Lung (tissue), 12 donors: ENCODE results near the gene RNU1-3. TPM values are rescaled to one million over a fixed set of nuclear protein-coding genes. Genes with fewer than 3 reads are reported as not detected.
"Not testable (repeated sequence)": the region's sequence is repeated elsewhere in the genome, so short reads cannot be mapped to it uniquely, and the experiment has no call there.

Experiments
- ATAC-seq: fragments of 200-7000 bp; cut with Tn5 transposase; one replicate; pipeline ENCODE4 v1.9.1; 2020; ENCODE audit warnings: moderate number of reproducible peaks; ENCODE audit not compliant: insufficient read depth, low FRiP score
- DNase-seq, 3 donors: peaks; one replicate each; pipeline ENCODE4 v3.0.0-alpha.2; 2013 to 2017
- H3K27ac ChIP-seq, 2 donors: one replicate each; pipeline ENCODE4 v1.5.1; 2013; ENCODE audit warnings: mild to moderate bottlenecking in 2 of 2, moderate library complexity in 2 of 2, control low read depth in 1 of 2, inconsistent platforms in 1 of 2, low read depth in 1 of 2, low read length in 1 of 2
- H3K27me3 ChIP-seq, 3 donors: one replicate each; pipeline ENCODE4 v1.5.1; 2013; ENCODE audit warnings: low read length in 2 of 3; ENCODE audit not compliant: control insufficient read depth in 3 of 3, insufficient read depth in 3 of 3
- H3K36me3 ChIP-seq, 4 donors: one replicate each; pipeline ENCODE4 v1.5.1; 2013; ENCODE audit warnings: low read length in 4 of 4, mild to moderate bottlenecking in 1 of 4, moderate library complexity in 1 of 4; ENCODE audit not compliant: control insufficient read depth in 4 of 4, insufficient read depth in 4 of 4
- H3K4me1 ChIP-seq, 5 donors: one replicate each; pipeline ENCODE4 v1.5.1; 2013; ENCODE audit warnings: low read length in 5 of 5, mild to moderate bottlenecking in 2 of 5, moderate library complexity in 1 of 5; ENCODE audit not compliant: control insufficient read depth in 5 of 5, insufficient read depth in 5 of 5
- H3K4me3 ChIP-seq: one replicate; pipeline ENCODE4 v1.5.1; 2013; ENCODE audit warnings: mild to moderate bottlenecking, control low read depth, moderate library complexity
- H3K9ac ChIP-seq, 2 donors: one replicate each; pipeline ENCODE4 v1.5.1; 2013; ENCODE audit warnings: low read length in 2 of 2, control low read depth in 1 of 2; ENCODE audit not compliant: insufficient read depth in 1 of 2
- H3K9me3 ChIP-seq, 4 donors: one replicate each; pipeline ENCODE4 v1.5.1; 2013; ENCODE audit warnings: low read length in 3 of 4, mild to moderate bottlenecking in 1 of 4, moderate library complexity in 1 of 4; ENCODE audit not compliant: control insufficient read depth in 4 of 4, insufficient read depth in 3 of 4
- WGBS, 2 donors: extraction: QIAGEN DNeasy Blood & Tissue Kit; methylation state at CpG; one replicate each; pipeline ENCODE4 v1.1.7; 2013; 5-methylcytosine and 5-hydroxymethylcytosine counted together
- polyA plus RNA-seq, 2 donors: library from polyadenylated mRNA; stranded (reverse); fragments of 200-250 nt; gene quantifications; one replicate each; pipeline ENCODE4 v1.2.1, GENCODE V29; 2013
- total RNA-seq, 2 donors: library from RNA; depleted of rRNA in 1 of 2; stranded (reverse); fragments of >200 nt in 1 of 2; gene quantifications; one replicate each; pipeline ENCODE4 v1.2.1, GENCODE V29; 2014 to 2021
- TF ChIP-seq, protein P1 (sequence below): IDR thresholded peaks from 2 replicates; pipeline ENCODE4 v1.5.1; 2012; ENCODE audit warnings: mild to moderate bottlenecking; ENCODE audit errors: control extremely low read depth, extremely low read depth
- donor health status: control.
- donor health status: control.
- donor health status: Bipolar disorder and iron deficiency.
- donor health status: healthy.
- donor health status: DM: yes; HTN: yes; CAD: no.

RNU1-3 gene
- total and polyA plus RNA-seq, 4 donors = under 0.01 to 3,134 TPM; not detected in 2

GRCh38 chr1:16644482-16645270 lies 22.1 kb downstream of the RNU1-3 start:
- H3K4me1 ChIP-seq = peaks cover 4 to 27% (median 9%) of the 10 kb centered on the region in 5 donors
- not testable (repeated sequence) for H3K27me3 ChIP-seq, H3K9me3 ChIP-seq
- H3K4me3 ChIP-seq = peak overlapping the region; percentile 93
- peak overlapping the region; percentile 85 to 99 for H3K9ac ChIP-seq
- peak overlapping the region; percentile 64 to 89 for H3K27ac ChIP-seq
- peaks cover 0 to 12% (median 0%) of the 10 kb centered on the region in 4 donors for H3K36me3 ChIP-seq
- ATAC-seq (peak; percentile 87), DNase-seq (peak; percentile 98 to 99 (median 99))
- TF ChIP-seq, protein P1, sequence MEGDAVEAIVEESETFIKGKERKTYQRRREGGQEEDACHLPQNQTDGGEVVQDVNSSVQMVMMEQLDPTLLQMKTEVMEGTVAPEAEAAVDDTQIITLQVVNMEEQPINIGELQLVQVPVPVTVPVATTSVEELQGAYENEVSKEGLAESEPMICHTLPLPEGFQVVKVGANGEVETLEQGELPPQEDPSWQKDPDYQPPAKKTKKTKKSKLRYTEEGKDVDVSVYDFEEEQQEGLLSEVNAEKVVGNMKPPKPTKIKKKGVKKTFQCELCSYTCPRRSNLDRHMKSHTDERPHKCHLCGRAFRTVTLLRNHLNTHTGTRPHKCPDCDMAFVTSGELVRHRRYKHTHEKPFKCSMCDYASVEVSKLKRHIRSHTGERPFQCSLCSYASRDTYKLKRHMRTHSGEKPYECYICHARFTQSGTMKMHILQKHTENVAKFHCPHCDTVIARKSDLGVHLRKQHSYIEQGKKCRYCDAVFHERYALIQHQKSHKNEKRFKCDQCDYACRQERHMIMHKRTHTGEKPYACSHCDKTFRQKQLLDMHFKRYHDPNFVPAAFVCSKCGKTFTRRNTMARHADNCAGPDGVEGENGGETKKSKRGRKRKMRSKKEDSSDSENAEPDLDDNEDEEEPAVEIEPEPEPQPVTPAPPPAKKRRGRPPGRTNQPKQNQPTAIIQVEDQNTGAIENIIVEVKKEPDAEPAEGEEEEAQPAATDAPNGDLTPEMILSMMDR = peak; percentile 69
- 9 to 11% methylated on average over 61 of the region's 61 CpGs for WGBS, 2 donors

DNA sequence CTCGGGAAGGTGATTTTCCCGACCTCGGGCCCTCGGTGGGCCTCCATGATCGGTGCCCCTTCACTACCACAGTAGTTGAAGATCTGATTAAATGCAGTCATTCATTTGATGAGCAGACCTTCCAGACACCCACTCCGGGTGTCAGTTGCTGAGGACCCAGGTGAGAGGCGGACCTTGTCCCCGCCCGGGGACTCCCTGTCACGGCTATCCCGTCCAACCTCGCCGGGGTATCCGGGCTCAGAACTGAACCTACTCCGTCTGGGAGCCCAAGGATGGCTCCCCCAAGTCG lies 22.6 kb downstream of the RNU1-3 start:
- WGBS, 2 donors = 0% methylated on average over 16 of the region's 16 CpGs
- ATAC-seq = no peak
- Histone ChIP-seq H3K27ac (peak overlapping the region; percentile 64 to 89), H3K9me3 (no peaks in the 10 kb centered on the region), H3K4me3 (peak overlapping the region; percentile 93), H3K27me3 (peaks cover 0 to 7% (median 6%) of the 10 kb centered on the region in 3 donors), H3K36me3 (peaks cover 0 to 12% (median 0%) of the 10 kb centered on the region in 4 donors), H3K4me1 (peaks cover 4 to 27% (median 9%) of the 10 kb centered on the region in 5 donors), H3K9ac (peak overlapping the region; percentile 85 to 99)
- TF ChIP-seq, protein P1 = no peak
- DNase-seq = no peak

DNA sequence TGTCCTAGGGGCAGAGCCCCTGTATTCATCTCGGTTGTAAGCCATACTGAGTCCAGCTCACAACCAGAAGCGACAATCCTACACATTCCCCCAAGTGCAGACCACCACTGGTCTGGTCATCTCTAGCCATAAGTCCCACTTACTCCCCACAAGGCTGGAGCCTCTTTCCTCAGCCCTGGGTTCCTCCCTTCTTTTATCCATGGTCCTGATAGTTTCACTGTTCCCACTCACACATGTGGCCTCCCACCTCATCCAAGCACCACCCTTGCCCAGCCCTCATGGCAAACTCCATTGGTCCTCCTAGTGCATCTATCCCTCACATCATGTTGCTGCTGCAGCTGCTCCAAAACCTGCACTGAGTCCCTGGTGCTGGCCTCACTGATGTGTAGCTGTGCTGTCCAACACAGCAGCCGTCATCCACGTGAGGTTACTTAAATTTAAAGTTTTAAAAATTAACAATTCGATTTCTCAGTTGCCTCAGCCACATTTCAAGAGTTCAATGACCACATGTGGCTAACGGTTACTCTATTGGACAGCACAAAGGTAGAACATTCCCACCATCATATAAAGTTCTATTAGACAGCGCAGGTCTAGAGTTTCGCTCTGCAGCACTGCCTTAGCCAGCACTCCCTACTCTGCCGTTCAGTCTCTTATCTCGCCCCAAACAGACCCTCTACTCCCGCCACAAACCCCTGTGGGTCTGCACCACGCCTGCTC lies 23.1 kb downstream of the RNU1-3 start:
- H3K4me1 ChIP-seq = peaks cover 4 to 27% (median 9%) of the 10 kb centered on the region in 5 donors

GRCh38 chr1:16643001-16643411 lies 23.7 kb downstream of the RNU1-3 start:
- 94 to 96% methylated on average over 4 of the region's 4 CpGs for WGBS, 2 donors
- H3K9me3 ChIP-seq, H3K9ac ChIP-seq, H3K27me3 ChIP-seq, ATAC-seq, H3K27ac ChIP-seq, H3K4me3 ChIP-seq: not testable (repeated sequence)
- peak in 1 of 3 donors; percentile 19 for DNase-seq
- peaks cover 4 to 27% (median 9%) of the 10 kb centered on the region in 5 donors for H3K4me1 ChIP-seq
- H3K36me3 ChIP-seq = peaks cover 0 to 12% (median 0%) of the 10 kb centered on the region in 4 donors

More for the DNA sequence above, 23.1 kb downstream of the RNU1-3 start:
- Histone ChIP-seq H3K9ac (peak overlapping the region; percentile 85 to 99), H3K4me3 (peak overlapping the region; percentile 93), H3K36me3 (peaks cover 0 to 12% (median 0%) of the 10 kb centered on the region in 4 donors)
- H3K9me3 ChIP-seq, ATAC-seq, DNase-seq, H3K27me3 ChIP-seq, H3K27ac ChIP-seq: not testable (repeated sequence)
- 25 to 29% methylated on average over 12 of the region's 12 CpGs for WGBS, 2 donors

DNA sequence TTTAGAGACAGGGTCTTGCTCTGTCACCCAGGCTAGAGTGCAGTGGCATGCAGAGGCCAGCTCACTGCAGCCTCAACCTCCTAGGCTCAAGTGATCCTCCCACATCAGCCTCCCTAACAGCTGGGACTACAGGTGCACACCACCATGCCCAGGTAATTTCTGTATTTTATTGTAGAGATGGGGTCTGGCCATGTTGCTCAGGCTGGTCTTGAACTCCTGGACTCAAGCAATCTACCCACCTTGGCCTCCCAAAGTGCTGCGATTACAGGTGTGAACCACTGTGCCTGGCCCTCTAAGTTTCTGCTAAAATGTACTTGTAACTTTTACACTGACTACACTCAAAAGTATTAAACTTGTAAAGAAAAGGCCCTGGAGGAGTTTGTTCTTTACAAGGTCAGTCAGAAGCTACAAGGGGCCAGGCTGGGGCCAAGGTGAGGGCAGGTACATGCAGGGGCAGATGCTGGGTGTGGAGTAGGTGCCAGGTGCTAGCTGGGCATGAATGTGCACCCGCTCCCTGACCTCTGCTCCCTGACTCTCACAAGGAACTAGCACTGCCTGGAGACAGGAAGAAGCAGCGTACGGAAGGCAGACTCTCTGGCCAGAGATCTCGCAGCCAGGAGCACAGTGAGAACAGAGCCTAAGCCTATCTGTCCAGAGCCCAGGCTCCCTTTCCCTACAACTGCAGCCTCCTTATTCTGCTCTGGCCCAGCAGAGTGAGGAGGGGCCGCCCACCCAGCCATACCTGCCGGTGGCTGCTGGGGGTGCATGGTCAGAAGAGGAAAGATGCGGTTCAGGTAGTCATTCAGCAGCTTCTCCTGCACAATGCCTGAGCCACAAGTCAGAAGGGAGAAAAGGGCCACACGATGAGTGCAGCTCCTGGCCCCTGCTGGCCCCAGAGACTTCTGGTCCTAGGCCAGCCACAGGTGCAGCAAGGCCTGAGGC lies 24.5 kb downstream of the RNU1-3 start:
- Histone ChIP-seq H3K4me1 (peaks cover 4 to 27% (median 9%) of the 10 kb centered on the region in 5 donors), H3K36me3 (peaks cover 0 to 12% (median under 1%) of the 10 kb centered on the region in 4 donors)
- WGBS, 2 donors = 78 to 89% methylated on average over 7 to 9 of the region's 9 CpGs
- not testable (repeated sequence) for H3K4me3 ChIP-seq, H3K27me3 ChIP-seq, H3K9ac ChIP-seq, H3K27ac ChIP-seq, H3K9me3 ChIP-seq, ATAC-seq
- peak in 1 of 3 donors; percentile 9 for DNase-seq
